G401 (cell line): ENCODE results near the gene SCYL1. TPM values are rescaled to one million over a fixed set of nuclear protein-coding genes. Genes with fewer than 3 reads are reported as not detected.

Experiments used
- DNase-seq: peaks from one replicate; pipeline ENCODE4 v3.0.0-alpha.2; 2015; ENCODE audit warnings: low spot score
- in situ Hi-C: cut with HindIII; loops from 2 replicates; pipeline ENCODE4 v1.10.0; 2016; ENCODE audit warnings: low sequenced_read_pairs, mixed read lengths
- total RNA-seq: library from RNA; depleted of rRNA; stranded (reverse); fragments of >200 nt; shearing (Covaris generic); gene quantifications from 2 replicates; pipeline ENCODE4 v1.2.3, GENCODE V29; 2014

Gene SCYL1
- total RNA-seq, 1 experiment from 2014 or later = 80.4 TPM

GRCh38 chr11:65542738-65543390 lies 18.0 kb downstream of the SCYL1 start:
- DNase-seq = no peak
- in situ Hi-C loops = no loop called here

DNA sequence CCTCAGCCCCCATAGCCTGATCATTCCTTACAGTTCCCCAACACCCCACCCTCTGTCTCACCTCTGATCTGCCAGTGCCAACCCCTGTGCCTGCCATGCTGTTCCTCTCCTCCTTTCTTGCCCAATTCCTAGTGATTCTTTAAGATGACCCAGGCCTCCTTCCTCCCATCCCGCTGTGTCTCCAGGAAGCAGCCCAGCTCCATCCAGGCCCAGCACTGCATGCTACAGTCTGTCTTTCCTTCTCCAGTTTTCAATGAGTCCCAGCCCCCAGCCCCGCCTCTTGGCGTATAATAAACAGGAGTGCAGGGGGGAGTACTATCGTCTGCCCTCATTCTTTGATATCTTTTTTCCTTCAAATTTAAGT lies 21.0 kb downstream of the SCYL1 start:
- in situ Hi-C loops = no loop called here
- no peak for DNase-seq

DNA sequence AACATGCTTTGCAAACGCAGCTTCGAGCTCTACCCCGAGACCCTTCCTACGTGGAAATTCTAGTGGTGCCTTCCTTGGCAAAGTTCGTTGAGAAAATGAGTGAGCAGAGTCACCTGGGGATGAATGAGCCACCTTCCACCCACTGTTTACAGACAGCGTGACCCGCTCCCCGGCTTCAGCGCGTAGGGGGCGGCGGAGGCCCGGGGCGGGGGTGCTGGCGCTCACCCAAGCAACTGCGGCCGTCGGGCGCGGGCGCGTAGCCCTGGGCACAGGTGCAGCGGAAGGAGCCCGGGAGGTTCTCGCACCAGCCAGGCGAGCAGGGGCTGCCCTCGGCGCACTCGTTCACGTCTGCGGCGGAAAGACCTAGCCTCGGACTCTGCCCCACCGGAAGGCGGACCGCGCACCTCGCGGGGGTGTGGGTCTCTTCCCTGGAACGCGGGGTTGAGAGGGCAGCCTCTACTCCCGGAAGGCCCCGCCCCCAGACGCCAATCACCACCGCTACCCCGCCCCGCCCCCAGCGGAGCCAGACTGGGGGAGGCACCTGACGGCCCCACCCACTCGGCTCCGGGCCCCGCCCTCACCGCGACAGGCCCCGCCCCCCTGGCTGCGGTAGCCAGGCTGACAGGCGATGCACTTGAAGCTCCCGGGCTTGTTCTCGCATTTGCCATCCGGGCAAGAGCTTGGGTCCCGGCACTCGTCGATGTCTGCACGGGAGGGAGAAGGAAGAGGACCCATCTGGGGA lies 21.5 kb downstream of the SCYL1 start:
- in situ Hi-C loops = no loop called here
- DNase-seq = peak; percentile 72

DNA sequence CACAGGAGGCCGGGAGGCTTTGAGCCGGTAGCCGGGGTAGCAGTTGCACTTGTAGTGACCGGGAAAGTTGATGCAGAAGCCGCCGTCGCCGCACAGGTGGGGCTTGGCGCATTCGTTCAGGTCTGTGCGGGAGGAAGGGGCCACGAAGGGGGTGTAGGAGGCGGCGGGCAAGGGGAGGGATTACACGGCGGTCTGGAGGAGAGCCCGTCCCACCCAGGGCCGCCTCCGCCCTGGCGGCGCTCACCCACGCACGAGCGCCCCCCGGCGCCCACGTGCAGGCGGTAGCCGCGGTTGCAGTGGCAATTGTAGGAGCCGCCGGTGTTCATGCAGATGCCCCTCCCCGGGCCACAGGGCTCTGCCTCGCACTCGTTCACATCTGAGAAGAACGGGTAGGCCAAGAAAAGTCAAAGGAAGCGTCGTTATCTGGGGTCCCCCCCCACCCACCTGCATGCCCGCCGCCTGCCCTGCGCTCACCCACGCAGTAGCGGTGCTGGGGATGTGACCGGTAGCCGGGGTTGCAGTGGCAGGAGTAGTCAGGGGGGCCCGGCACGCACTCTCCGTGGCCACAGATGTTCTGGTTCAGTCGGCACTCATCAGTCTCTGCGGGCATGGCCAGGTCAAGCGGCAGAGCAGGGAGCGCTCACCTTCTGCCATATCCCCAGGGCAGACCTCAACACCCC lies 22.7 kb downstream of the SCYL1 start:
- no peak for DNase-seq
- in situ Hi-C loops = no loop called here

DNA sequence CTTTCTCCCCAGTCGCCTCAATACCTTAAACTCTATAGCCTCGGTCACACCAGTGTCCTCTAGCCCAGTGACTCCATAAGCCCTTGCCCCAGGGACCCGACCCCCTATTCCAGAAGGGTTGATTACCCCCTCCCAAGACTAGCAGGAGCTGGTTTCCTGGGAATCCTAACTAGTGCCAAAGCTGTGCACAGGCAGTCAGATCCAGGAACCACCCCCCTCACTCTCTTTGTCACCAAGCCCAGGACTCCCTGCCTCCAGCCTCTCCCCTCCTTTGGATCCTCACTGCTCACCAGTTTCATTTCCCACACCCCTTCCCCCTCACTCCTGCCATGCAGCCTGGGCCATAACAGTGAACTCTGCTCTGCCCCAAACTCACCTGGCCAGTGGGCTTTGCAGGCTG lies 23.5 kb downstream of the SCYL1 start:
- in situ Hi-C loops = no loop called here
- DNase-seq = no peak

DNA sequence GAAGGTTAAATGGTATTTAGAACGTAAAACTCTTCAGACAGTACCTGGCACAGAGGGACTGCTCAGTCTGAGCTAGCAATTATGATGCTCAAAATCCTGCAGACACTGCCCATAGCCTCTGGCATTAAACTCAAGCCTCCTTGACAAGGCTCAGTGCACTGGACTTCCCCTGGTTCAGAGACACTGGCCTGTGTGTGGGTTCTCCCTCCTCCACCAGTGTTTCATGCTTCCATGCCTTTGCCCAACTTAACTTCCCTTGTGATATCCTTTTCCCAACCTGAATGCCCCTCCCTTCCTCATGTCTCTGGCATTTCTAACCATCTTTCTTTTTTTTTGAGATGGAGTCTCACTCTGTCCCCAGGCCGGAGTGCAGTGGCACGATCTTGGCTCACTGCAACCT lies 24.2 kb downstream of the SCYL1 start:
- DNase-seq = no peak
- in situ Hi-C loops = no loop called here

DNA sequence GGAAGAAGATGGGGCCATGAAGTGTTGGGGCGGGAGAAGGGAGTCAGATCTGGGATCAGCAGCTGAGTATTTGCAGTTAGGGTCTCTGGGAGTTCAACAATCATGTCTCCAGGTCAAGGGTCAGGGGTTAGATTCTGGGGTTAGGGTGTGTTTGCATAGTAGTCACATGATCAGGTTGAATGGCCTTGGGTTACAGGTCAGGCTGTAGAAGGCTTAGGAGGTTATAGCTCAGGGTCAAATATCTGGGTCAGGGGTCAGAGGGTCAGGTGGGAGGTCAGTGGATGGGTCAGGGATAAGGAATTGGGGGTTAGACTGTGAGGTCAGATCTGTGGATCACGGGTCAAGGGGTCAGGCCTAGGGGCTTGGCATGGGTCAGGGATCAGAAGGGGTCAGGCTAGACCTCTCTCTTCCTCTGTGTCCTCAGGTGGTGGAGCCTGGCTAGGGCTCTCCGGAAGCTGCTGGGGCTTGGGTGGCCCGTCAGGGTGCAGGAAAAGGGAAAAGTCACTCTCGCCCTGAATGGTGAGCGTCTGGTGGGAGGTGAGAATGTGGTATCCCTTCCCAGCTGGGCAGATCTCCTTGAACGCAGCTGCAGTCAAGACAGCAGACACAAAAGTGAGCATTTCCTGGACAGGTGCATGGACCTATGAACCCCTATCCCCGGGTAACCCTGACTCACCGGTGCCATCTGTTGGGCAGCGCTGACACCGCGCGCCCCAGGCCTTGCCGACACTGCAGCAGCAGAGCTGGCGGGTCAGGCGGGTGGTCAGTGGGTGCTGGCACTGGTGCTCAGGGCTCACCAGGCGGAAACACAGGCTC lies 26.9 kb downstream of the SCYL1 start:
- DNase-seq = no peak

DNA sequence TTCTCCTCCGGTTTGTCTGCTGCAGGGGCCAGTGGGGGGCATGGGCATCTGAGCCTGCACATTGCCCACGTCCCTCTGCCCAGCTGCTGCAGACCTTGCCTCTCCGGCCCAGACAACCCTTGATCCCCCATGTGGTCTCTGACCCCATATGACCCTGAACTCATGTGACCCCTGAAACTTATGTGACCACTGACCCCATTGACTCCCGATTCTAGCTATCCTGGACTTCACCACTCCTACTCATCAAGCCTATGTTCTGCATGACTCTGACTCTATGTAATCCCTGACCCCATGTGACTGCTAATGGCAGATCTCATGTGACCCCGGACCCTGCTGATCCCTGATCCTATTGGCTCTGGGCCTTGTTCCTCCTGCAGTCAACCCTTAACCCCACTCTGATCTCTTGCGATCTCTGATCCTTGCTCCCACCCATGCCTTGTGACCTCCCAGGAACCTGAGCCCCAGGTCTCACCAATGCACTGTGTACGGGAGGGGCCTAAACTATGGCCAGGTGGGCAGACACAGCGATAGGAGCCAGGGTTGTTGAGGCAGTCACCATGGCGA lies 27.6 kb downstream of the SCYL1 start:
- DNase-seq = no peak
- in situ Hi-C loops = no loop called here

More for the DNA sequence above, 26.9 kb downstream of the SCYL1 start:
- in situ Hi-C loops = no loop called here

GRCh38 chr11:65553301-65554001 lies 28.6 kb downstream of the SCYL1 start:
- no peak for DNase-seq
- in situ Hi-C loops = no loop called here

GRCh38 chr11:65554057-65554818 lies 29.4 kb downstream of the SCYL1 start:
- DNase-seq = no peak
- in situ Hi-C loops = no loop called here

GRCh38 chr11:65554842-65555430 lies 30.1 kb downstream of the SCYL1 start:
- in situ Hi-C loops = no loop called here
- no peak for DNase-seq

GRCh38 chr11:65555693-65556231 lies 30.9 kb downstream of the SCYL1 start:
- no peak for DNase-seq
- in situ Hi-C loops = no loop called here

GRCh38 chr11:65556470-65557279 lies 31.8 kb downstream of the SCYL1 start:
- in situ Hi-C loops = no loop called here
- peak; percentile 49 for DNase-seq

- DNase-seq = no peak
- in situ Hi-C loops = no loop called here
Measured at GRCh38 chr11:65557280-65558001, 32.6 kb downstream of the SCYL1 start.

- peak; percentile 77 for DNase-seq
- in situ Hi-C loops = no loop called here
Measured at GRCh38 chr11:65558002-65558929, 33.4 kb downstream of the SCYL1 start, which contains the start of gene LTBP3. TSS of gene LTBP3 (minus strand) at chr11:65558359. CDS start at chr11:65557959, 400 bp downstream.
